HepG2 (cell line): ENCODE data around the gene ARHGAP22. TPM values are rescaled to one million over a fixed set of nuclear protein-coding genes. Genes with fewer than 3 reads are reported as not detected.

Source experiments
- ATAC-seq: fragments of 200-7000 bp; cut with Tn5 transposase; 3 replicates; pipeline ENCODE4 v1.9.1; 2020; ENCODE audit warnings: mild to moderate bottlenecking, moderate library complexity
- BruUV-seq: library from RNA; stranded (reverse); fragments of 400-500 nt; replicated peaks from 2 replicates; lab custom pipeline; 2021; lab: Mats Ljungman, UMichigan
- CTCF ChIA-PET: fragments of 300-600 bp; formaldehyde crosslinking; extraction: SDS; loops from one replicate; lab custom pipeline; 2021; ENCODE audit warnings: low total read pairs, inconsistent platforms, low intra/inter-chr PET ratio; lab: Yijun Ruan, JAX
- POLR2A ChIA-PET: fragments of 350-600 bp; sonication (Branson Sonifier 250); formaldehyde crosslinking; loops from one replicate; lab custom pipeline; 2020; ENCODE audit warnings: antibody characterized with exemption, inconsistent platforms; lab: Yijun Ruan, JAX
- DNase-seq: peaks from one replicate; pipeline ENCODE4 v3.0.0-alpha.2; 2015; ENCODE audit warnings: low spot score
- FAIRE-seq: peaks from 3 replicates; lab custom pipeline; 2011; peaks lifted over from hg19 to GRCh38; lab: Jason Lieb, UNC
- H2AFZ ChIP-seq: one replicate; pipeline ENCODE4 v1.6.1; 2011; ENCODE audit warnings: low read length, inconsistent platforms
- H3K27ac ChIP-seq: fragments of 300-600 bp; 3 replicates; pipeline ENCODE4 v1.8.0; 2011; ENCODE audit warnings: mixed run types, mild to moderate bottlenecking, mixed read lengths, low read length, inconsistent platforms; ENCODE audit not compliant: insufficient read depth; ENCODE audit errors: extremely low read length
- H3K27me3 ChIP-seq, 2 experiments: fragments of 200-600 bp in 1 of 2; 2 replicates in 1 of 2; 3 replicates in 1 of 2; pipeline versions ENCODE4 v1.6.0 to v1.8.0; 2011; ENCODE audit warnings: low read length in 2 of 2, mild to moderate bottlenecking in 2 of 2, moderate library complexity in 2 of 2, inconsistent platforms in 1 of 2; ENCODE audit not compliant: insufficient read depth in 2 of 2, control insufficient read depth in 1 of 2
- H3K36me3 ChIP-seq, 2 experiments: fragments of 200-600 bp in 1 of 2; replicated peaks in 1 of 2; 2 replicates in 1 of 2; 3 replicates in 1 of 2; pipeline versions ENCODE4 v1.5.1 to v1.8.0; 2011; ENCODE audit warnings: low read length in 2 of 2, inconsistent platforms in 1 of 2; ENCODE audit not compliant: insufficient read depth in 2 of 2, control insufficient read depth in 1 of 2
- H3K4me1 ChIP-seq: 2 replicates; pipeline ENCODE4 v1.5.1; 2012; ENCODE audit warnings: low read length, inconsistent platforms; ENCODE audit not compliant: insufficient read depth
- H3K4me2 ChIP-seq: 2 replicates; pipeline ENCODE4 v1.6.0; 2011; ENCODE audit warnings: low read depth, low read length, inconsistent platforms
- H3K4me3 ChIP-seq, 3 experiments: fragments of 200-600 bp in 1 of 3; sonication (generic), shearing (Covaris generic) in 1 of 3; replicated peaks in 1 of 3; 2 replicates each; pipeline ENCODE4 v1.5.1; 2011 to 2016; ENCODE audit warnings: low read length in 3 of 3, inconsistent platforms in 2 of 3, low read depth in 2 of 3, mild to moderate bottlenecking in 2 of 3, control low read depth in 1 of 3, mixed read lengths in 1 of 3; ENCODE audit not compliant: insufficient read depth in 1 of 3
- H3K79me2 ChIP-seq: one replicate; pipeline ENCODE4 v1.6.1; 2011; ENCODE audit warnings: low read length, inconsistent platforms; ENCODE audit not compliant: insufficient read depth
- H3K9ac ChIP-seq: 2 replicates; pipeline ENCODE4 v1.6.0; 2011; ENCODE audit warnings: mild to moderate bottlenecking, low read depth, low read length, inconsistent platforms; ENCODE audit not compliant: insufficient read depth
- H3K9me3 ChIP-seq: 2 replicates; pipeline ENCODE4 v1.5.1; 2012; ENCODE audit warnings: mild to moderate bottlenecking, low read length
- H4K20me1 ChIP-seq: 2 replicates; pipeline ENCODE4 v1.6.0; 2011; ENCODE audit warnings: inconsistent platforms, mild to moderate bottlenecking, low read length, moderate library complexity; ENCODE audit not compliant: insufficient read depth
- AHR ChIP-seq: IDR thresholded peaks from 2 replicates; pipeline ENCODE4 v1.6.1; 2018; ENCODE audit warnings: missing genetic modification reagents, missing compliant biosample characterization
- ATF3 ChIP-seq: sonication (generic); formaldehyde crosslinking; IDR thresholded peaks from 2 replicates; pipeline ENCODE4 v1.4.0; 2020; ENCODE audit warnings: missing genetic modification reagents
- BRCA1 ChIP-seq: sonication (generic); formaldehyde crosslinking; IDR thresholded peaks from 2 replicates; pipeline ENCODE4 v1.4.0; 2020; ENCODE audit warnings: missing genetic modification reagents
- CENPX ChIP-seq: sonication (generic); formaldehyde crosslinking; IDR thresholded peaks from 2 replicates; pipeline ENCODE4 v1.9.0; 2021; ENCODE audit warnings: mild to moderate bottlenecking, missing genetic modification reagents, moderate library complexity
- DPF2 ChIP-seq: sonication (generic); formaldehyde crosslinking; IDR thresholded peaks from 2 replicates; pipeline ENCODE4 v1.4.0; 2020; ENCODE audit warnings: mild to moderate bottlenecking, low read depth, missing genetic modification reagents, borderline replicate concordance
- GTF2F1 ChIP-seq: fragments of 150-350 bp; IDR thresholded peaks from 2 replicates; pipeline ENCODE4 v1.6.1; 2014; ENCODE audit warnings: low read length
- HIVEP1 ChIP-seq: sonication (generic); formaldehyde crosslinking; IDR thresholded peaks from 2 replicates; pipeline ENCODE4 v1.4.0; 2020; ENCODE audit warnings: mild to moderate bottlenecking, missing genetic modification reagents
- KDM6A ChIP-seq: IDR thresholded peaks from 2 replicates; pipeline ENCODE4 v1.6.1; 2016; ENCODE audit warnings: low read depth
- MBD4 ChIP-seq: IDR thresholded peaks from 2 replicates; pipeline ENCODE4 v1.6.1; 2012; ENCODE audit warnings: low read length, inconsistent platforms, borderline replicate concordance
- SMYD3 ChIP-seq: sonication (generic); formaldehyde crosslinking; IDR thresholded peaks from 2 replicates; pipeline ENCODE4 v1.8.1; 2023; ENCODE audit warnings: mild to moderate bottlenecking, missing genetic modification reagents
- SYNCRIP ChIP-seq: fragments of 200-400 bp; formaldehyde crosslinking; IDR thresholded peaks from 2 replicates; pipeline ENCODE4 v1.6.1; 2018; ENCODE audit warnings: mild to moderate bottlenecking, low read depth, low read length; ENCODE audit not compliant: insufficient read depth
- TARDBP ChIP-seq: sonication (generic); formaldehyde crosslinking; IDR thresholded peaks from 2 replicates; pipeline ENCODE4 v1.8.0; 2022; ENCODE audit warnings: mild to moderate bottlenecking, missing genetic modification reagents
- ZBTB49 ChIP-seq: sonication (generic); formaldehyde crosslinking; IDR thresholded peaks from 2 replicates; pipeline ENCODE4 v1.4.0; 2020; ENCODE audit warnings: missing genetic modification reagents, borderline replicate concordance
- ZNF251 ChIP-seq: sonication (generic); formaldehyde crosslinking; IDR thresholded peaks from 2 replicates; pipeline ENCODE4 v1.9.0; 2021; ENCODE audit warnings: mild to moderate bottlenecking, missing genetic modification reagents
- ZNF563 ChIP-seq: sonication (generic); formaldehyde crosslinking; IDR thresholded peaks from 2 replicates; pipeline ENCODE4 v1.8.0; 2022; ENCODE audit warnings: mild to moderate bottlenecking, moderate library complexity, missing genetic modification reagents
- ZNF737 ChIP-seq: sonication (generic); formaldehyde crosslinking; IDR thresholded peaks from 2 replicates; pipeline ENCODE4 v1.5.0; 2020; ENCODE audit warnings: missing genetic modification reagents, mild to moderate bottlenecking, borderline replicate concordance
- ZNF776 ChIP-seq: sonication (generic); formaldehyde crosslinking; IDR thresholded peaks from 2 replicates; pipeline ENCODE4 v1.4.0; 2020; ENCODE audit warnings: mild to moderate bottlenecking, missing genetic modification reagents
- WGBS: methylation state at CpG from one replicate; pipeline ENCODE4 v1.1.6; 2017; ENCODE audit warnings: low lambda C conversion rate; 5-methylcytosine and 5-hydroxymethylcytosine counted together
- in situ Hi-C: cut with HindIII; loops from 2 replicates; pipeline ENCODE4 v1.10.0; 2017; ENCODE audit warnings: low pct_unique_long_range_greater_than_20kb; ENCODE audit not compliant: extremely low pct_ligation_motif_present
- intact Hi-C: fragments of 100-400 bp; cut with micrococcal nuclease; formaldehyde crosslinking; loops from one replicate; pipeline ENCODE4 v1.10.0; 2022; ENCODE audit not compliant: unreplicated experiment
- polyA plus RNA-seq, 8 experiments: library from polyadenylated mRNA; depleted of rRNA in 3 of 8; stranded (reverse) in 7 of 8; unstranded in 1 of 8; fragments of >200 nt; fragmentation: Illumina TruSeq in 4 of 8; extraction: Trizol in 4 of 8; gene quantifications; 2 replicates each; pipeline versions ENCODE4 v1.2.1 to v1.2.3, GENCODE V29; 2011 to 2016; ENCODE audit warnings: low read depth in 4 of 8, missing spikeins in 1 of 8, mixed read lengths in 1 of 8; ENCODE audit not compliant: insufficient read depth in 1 of 8
- total RNA-seq, 5 experiments: library from RNA; depleted of rRNA; stranded (reverse); fragments of >200 nt; fragmentation: Illumina TruSeq; extraction: Trizol; gene quantifications; 2 replicates each; pipeline ENCODE4 v1.2.3, GENCODE V29; 2016; ENCODE audit warnings: low read depth in 1 of 5

Gene ARHGAP22
- total and polyA plus RNA-seq, 2 of the 13 experiments (the other 11 are each of a cell fraction or from before 2014, with no cell fraction given), result 0.08 to 0.38 TPM

GRCh38 chr10:48478469-48478868 is 126.4 kb downstream of the ARHGAP22 start (continued):
- no peak for TF ChIP-seq ZNF737

GRCh38 chr10:48477616-48478015 is 127.3 kb downstream of the ARHGAP22 start:
- intact Hi-C loops, result no loop called here
- FAIRE-seq (no peak), ATAC-seq (no peak), DNase-seq (no peak)
- H3K9me3 ChIP-seq, result no peaks in the 10 kb centered on the region
- H3K79me2 ChIP-seq, result no peaks in the 10 kb centered on the region
- no peak overlapping the region for H2AFZ ChIP-seq
- TF ChIP-seq ZNF776 (CRISPR knock-in tag), result no peak
- TF ChIP-seq CENPX (CRISPR knock-in tag), result no peak
- TF ChIP-seq BRCA1 (CRISPR knock-in tag), result no peak
- no peak for TF ChIP-seq HIVEP1 (CRISPR knock-in tag)
- H3K36me3 ChIP-seq, result no peaks in the 10 kb centered on the region
- CTCF ChIA-PET, result no interaction called here
- H4K20me1 ChIP-seq, result no peaks in the 10 kb centered on the region
- 31% methylated on average over 4 of the region's 4 CpGs for whole genome bisulfite sequencing
- in situ Hi-C loops, result no loop called here
- no peak overlapping the region for H3K27ac ChIP-seq
- no peak overlapping the region for H3K4me3 ChIP-seq
- POLR2A ChIA-PET, result no interaction called here
- no peak overlapping the region for H3K4me2 ChIP-seq
- no peak overlapping the region for H3K9ac ChIP-seq
- no peaks in the 10 kb centered on the region for H3K4me1 ChIP-seq
- peaks cover 0 to 15% of the 10 kb centered on the region in 2 experiments; a peak in 2 of 5 replicates for H3K27me3 ChIP-seq
- no TSS peak for BruUV-seq

- H3K79me2 ChIP-seq, result no peaks in the 10 kb centered on the region
- no peaks in the 10 kb centered on the region for H3K36me3 ChIP-seq
- POLR2A ChIA-PET, result no interaction called here
- no peaks in the 10 kb centered on the region for H3K4me1 ChIP-seq
- no peak for ATAC-seq
- no peak overlapping the region for H2AFZ ChIP-seq
- H4K20me1 ChIP-seq, result no peaks in the 10 kb centered on the region
- no peak for DNase-seq
- BruUV-seq, result no TSS peak
- in situ Hi-C loops (no loop called here), intact Hi-C loops (no loop called here)
- H3K27ac ChIP-seq, result no peak overlapping the region
- no peak for FAIRE-seq
- H3K4me2 ChIP-seq, result no peak overlapping the region
- H3K27me3 ChIP-seq, result peaks cover 0 to 15% of the 10 kb centered on the region in 2 experiments; a peak in 2 of 5 replicates
- TF ChIP-seq ATF3 (CRISPR knock-in tag) (no peak), ZNF251 (CRISPR knock-in tag) (no peak), SYNCRIP (no peak), ZBTB49 (CRISPR knock-in tag) (no peak), GTF2F1 (no peak), TARDBP (no peak), DPF2 (no peak), KDM6A (CRISPR knock-in tag) (no peak), SMYD3 (CRISPR knock-in tag) (no peak), ZNF563 (no peak), AHR (no peak), MBD4 (no peak)
- H3K9ac ChIP-seq, result no peak overlapping the region
- H3K9me3 ChIP-seq, result no peaks in the 10 kb centered on the region
- CTCF ChIA-PET, result no interaction called here
- no peak overlapping the region for H3K4me3 ChIP-seq
Observed at GRCh38 chr10:48477141-48477540, 127.7 kb downstream of the ARHGAP22 start.
